K562 (cell line): Measurements from ENCODE around the gene PNISR. TPM values are rescaled to one million over a fixed set of nuclear protein-coding genes. Genes with fewer than 3 reads are reported as not detected.

ENCODE experiments used
- CHCHD3 ChIP-seq: fragments of 250-450 bp; sonication (Bioruptor Pico); IDR thresholded peaks from 2 replicates; pipeline ENCODE4 v2.1.2; 2022; ENCODE audit warnings: mild to moderate bottlenecking
- CHD2 ChIP-seq: IDR thresholded peaks from 2 replicates; pipeline ENCODE4 v1.6.1; 2011; ENCODE audit warnings: low read depth, low read length
- EGR1 ChIP-seq: fragments of 450-650 bp; conservative IDR thresholded peaks from 2 replicates; pipeline ENCODE4 v1.6.1; 2017; ENCODE audit warnings: mild to moderate bottlenecking
- KAT7 ChIP-seq: sonication (generic); formaldehyde crosslinking; IDR thresholded peaks from 2 replicates; pipeline ENCODE4 v1.8.0; 2022; ENCODE audit warnings: missing genetic modification reagents, mild to moderate bottlenecking, borderline replicate concordance
- MIER1 ChIP-seq: fragments of 450-650 bp; IDR thresholded peaks from 2 replicates; pipeline ENCODE4 v1.6.1; 2016; ENCODE audit warnings: antibody characterized with exemption, mild to moderate bottlenecking, low read depth
- RAD21 ChIP-seq, 2 experiments: fragments of 250-450 bp in 1 of 2; fragments of 450-650 bp in 1 of 2; sonication (Bioruptor Pico) in 1 of 2; formaldehyde crosslinking in 1 of 2; IDR thresholded peaks in 1 of 2; conservative IDR thresholded peaks in 1 of 2; 2 replicates each; pipeline versions ENCODE4 v1.4.0 to v1.8.0; 2020 to 2022; ENCODE audit warnings: mild to moderate bottlenecking in 2 of 2, moderate library complexity in 1 of 2
- SMAD4 ChIP-seq: fragments of 250-450 bp; sonication (Bioruptor Pico); conservative IDR thresholded peaks from 2 replicates; pipeline ENCODE4 v1.8.0; 2021; ENCODE audit warnings: inconsistent platforms, mild to moderate bottlenecking, moderate library complexity
- ZBTB7A ChIP-seq: IDR thresholded peaks from 2 replicates; pipeline ENCODE4 v1.6.1; 2011; ENCODE audit warnings: low read depth, mild to moderate bottlenecking, low read length, moderate library complexity, borderline replicate concordance; ENCODE audit not compliant: control insufficient read depth
- ZNF175 ChIP-seq: fragments of 200-800 bp; sonication (Bioruptor generic); IDR thresholded peaks from 2 replicates; pipeline ENCODE4 v1.6.1; 2016; ENCODE audit warnings: low read depth, mild to moderate bottlenecking, missing genetic modification characterization, missing compliant biosample characterization
- ZNF644 ChIP-seq: fragments of 200-800 bp; sonication (Bioruptor generic); IDR thresholded peaks from 2 replicates; pipeline ENCODE4 v1.6.1; 2016; ENCODE audit warnings: low read depth, missing genetic modification characterization, missing compliant biosample characterization
- polyA plus RNA-seq, 8 experiments: library from polyadenylated mRNA; depleted of rRNA in 4 of 8; stranded (reverse) in 5 of 8; unstranded in 3 of 8; fragments of >200 nt; fragmentation: Nextera tagmentation in 2 of 8; fragmentation: Illumina TruSeq in 1 of 8; extraction: Ambion mirVana in 2 of 8; extraction: Trizol in 1 of 8; gene quantifications; 2 replicates each; pipeline versions ENCODE4 v1.2.1 to v1.2.3, GENCODE V29; 2011 to 2014; ENCODE audit warnings: inconsistent platforms in 1 of 8, missing spikeins in 1 of 8
- total RNA-seq, 7 experiments: library from RNA; depleted of rRNA in 6 of 7; stranded (reverse); fragments of >200 nt in 6 of 7; fragmentation: Illumina TruSeq in 2 of 7; extraction: Trizol in 2 of 7; gene quantifications; 2 replicates each; pipeline versions ENCODE4 v1.2.1 to v1.2.3, GENCODE V29; 2011 to 2021; ENCODE audit warnings: low replicate concordance in 1 of 7
- TF ChIP-seq, protein P1 (sequence below): fragments of 450-650 bp; IDR thresholded peaks from 2 replicates; pipeline ENCODE4 v1.6.1; 2017; ENCODE audit warnings: antibody characterized with exemption, mild to moderate bottlenecking
- TF ChIP-seq, protein P2 (sequence below): fragments of 250-450 bp; sonication (Bioruptor Pico); IDR thresholded peaks from 2 replicates; pipeline ENCODE4 v1.4.0; 2020
- TF ChIP-seq, protein P3 (sequence below): fragments of 250-450 bp; sonication (Bioruptor Pico); IDR thresholded peaks from 2 replicates; pipeline ENCODE4 v1.5.0; 2021
- TF ChIP-seq, protein P4 (sequence below): fragments of 250-450 bp; sonication (Bioruptor Pico); IDR thresholded peaks from 2 replicates; pipeline ENCODE4 v1.4.0; 2020; ENCODE audit warnings: mild to moderate bottlenecking

PNISR gene
- total and polyA plus RNA-seq, 9 of the 15 experiments (the other 6 are each of a cell fraction or from before 2014, with no cell fraction given), result 97.4 to 206 (median 131) TPM

DNA sequence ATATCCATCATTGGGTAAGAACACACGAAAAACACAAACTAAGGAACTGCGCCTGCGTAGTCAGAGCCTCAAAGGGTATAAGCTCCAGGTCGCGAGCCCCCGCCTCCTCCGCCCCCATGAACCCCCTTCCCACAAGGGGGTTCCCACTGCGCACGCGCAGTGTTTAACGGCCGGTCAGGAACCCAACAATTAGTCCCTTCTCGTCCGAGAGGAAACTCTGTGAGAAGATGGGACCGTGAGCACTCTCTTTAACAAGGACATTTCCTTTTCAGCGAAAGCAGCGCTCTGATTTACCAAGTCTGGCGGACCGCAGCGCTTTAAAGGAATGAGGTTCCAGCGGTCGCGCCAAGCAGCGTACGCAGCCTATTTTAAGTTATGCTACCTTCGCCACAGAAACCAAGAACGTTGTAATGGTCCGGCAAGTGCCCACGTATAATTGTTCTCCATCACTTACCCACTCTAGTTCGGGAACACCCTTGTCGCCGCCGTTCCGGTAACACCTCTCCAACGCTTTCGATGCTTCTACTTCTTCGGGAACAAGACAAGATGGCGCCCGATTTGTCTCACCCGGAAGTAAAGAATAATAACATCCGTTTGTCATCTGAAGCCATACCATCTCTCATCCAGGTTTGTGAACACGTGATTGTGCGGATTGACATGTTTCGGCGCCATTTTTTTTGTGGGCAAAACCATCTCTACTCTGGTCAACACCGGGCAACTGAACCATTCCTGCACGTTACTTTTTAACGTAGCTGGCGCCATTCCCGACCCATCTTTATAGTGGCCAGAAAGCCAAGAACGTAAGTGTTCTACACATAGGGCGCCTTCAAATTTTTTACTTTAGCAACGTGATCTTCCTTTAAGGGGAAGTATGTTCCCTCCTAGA is at the start of gene PNISR (continued):
- TF ChIP-seq, protein P1, sequence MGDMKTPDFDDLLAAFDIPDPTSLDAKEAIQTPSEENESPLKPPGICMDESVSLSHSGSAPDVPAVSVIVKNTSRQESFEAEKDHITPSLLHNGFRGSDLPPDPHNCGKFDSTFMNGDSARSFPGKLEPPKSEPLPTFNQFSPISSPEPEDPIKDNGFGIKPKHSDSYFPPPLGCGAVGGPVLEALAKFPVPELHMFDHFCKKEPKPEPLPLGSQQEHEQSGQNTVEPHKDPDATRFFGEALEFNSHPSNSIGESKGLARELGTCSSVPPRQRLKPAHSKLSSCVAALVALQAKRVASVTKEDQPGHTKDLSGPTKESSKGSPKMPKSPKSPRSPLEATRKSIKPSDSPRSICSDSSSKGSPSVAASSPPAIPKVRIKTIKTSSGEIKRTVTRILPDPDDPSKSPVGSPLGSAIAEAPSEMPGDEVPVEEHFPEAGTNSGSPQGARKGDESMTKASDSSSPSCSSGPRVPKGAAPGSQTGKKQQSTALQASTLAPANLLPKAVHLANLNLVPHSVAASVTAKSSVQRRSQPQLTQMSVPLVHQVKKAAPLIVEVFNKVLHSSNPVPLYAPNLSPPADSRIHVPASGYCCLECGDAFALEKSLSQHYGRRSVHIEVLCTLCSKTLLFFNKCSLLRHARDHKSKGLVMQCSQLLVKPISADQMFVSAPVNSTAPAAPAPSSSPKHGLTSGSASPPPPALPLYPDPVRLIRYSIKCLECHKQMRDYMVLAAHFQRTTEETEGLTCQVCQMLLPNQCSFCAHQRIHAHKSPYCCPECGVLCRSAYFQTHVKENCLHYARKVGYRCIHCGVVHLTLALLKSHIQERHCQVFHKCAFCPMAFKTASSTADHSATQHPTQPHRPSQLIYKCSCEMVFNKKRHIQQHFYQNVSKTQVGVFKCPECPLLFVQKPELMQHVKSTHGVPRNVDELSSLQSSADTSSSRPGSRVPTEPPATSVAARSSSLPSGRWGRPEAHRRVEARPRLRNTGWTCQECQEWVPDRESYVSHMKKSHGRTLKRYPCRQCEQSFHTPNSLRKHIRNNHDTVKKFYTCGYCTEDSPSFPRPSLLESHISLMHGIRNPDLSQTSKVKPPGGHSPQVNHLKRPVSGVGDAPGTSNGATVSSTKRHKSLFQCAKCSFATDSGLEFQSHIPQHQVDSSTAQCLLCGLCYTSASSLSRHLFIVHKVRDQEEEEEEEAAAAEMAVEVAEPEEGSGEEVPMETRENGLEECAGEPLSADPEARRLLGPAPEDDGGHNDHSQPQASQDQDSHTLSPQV, result peak; percentile 65
- TF ChIP-seq, protein P2, sequence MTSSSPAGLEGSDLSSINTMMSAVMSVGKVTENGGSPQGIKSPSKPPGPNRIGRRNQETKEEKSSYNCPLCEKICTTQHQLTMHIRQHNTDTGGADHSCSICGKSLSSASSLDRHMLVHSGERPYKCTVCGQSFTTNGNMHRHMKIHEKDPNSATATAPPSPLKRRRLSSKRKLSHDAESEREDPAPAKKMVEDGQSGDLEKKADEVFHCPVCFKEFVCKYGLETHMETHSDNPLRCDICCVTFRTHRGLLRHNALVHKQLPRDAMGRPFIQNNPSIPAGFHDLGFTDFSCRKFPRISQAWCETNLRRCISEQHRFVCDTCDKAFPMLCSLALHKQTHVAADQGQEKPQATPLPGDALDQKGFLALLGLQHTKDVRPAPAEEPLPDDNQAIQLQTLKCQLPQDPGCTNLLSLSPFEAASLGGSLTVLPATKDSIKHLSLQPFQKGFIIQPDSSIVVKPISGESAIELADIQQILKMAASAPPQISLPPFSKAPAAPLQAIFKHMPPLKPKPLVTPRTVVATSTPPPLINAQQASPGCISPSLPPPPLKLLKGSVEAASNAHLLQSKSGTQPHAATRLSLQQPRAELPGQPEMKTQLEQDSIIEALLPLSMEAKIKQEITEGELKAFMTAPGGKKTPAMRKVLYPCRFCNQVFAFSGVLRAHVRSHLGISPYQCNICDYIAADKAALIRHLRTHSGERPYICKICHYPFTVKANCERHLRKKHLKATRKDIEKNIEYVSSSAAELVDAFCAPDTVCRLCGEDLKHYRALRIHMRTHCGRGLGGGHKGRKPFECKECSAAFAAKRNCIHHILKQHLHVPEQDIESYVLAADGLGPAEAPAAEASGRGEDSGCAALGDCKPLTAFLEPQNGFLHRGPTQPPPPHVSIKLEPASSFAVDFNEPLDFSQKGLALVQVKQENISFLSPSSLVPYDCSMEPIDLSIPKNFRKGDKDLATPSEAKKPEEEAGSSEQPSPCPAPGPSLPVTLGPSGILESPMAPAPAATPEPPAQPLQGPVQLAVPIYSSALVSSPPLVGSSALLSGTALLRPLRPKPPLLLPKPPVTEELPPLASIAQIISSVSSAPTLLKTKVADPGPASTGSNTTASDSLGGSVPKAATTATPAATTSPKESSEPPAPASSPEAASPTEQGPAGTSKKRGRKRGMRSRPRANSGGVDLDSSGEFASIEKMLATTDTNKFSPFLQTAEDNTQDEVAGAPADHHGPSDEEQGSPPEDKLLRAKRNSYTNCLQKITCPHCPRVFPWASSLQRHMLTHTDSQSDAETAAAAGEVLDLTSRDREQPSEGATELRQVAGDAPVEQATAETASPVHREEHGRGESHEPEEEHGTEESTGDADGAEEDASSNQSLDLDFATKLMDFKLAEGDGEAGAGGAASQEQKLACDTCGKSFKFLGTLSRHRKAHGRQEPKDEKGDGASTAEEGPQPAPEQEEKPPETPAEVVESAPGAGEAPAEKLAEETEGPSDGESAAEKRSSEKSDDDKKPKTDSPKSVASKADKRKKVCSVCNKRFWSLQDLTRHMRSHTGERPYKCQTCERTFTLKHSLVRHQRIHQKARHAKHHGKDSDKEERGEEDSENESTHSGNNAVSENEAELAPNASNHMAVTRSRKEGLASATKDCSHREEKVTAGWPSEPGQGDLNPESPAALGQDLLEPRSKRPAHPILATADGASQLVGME (CRISPR knock-in tag), result no peak
- TF ChIP-seq EGR1 (peak; percentile 94), RAD21 (CRISPR knock-in tag; conservative IDR thresholded peaks at IDR 0.05 in 1 of 2, IDR thresholded peaks at IDR 0.05 in 1 of 2) (no peak), MIER1 (no peak; the same call in 1 of the 2 replicates), ZNF644 (tag) (peak; percentile 36; the same call in 1 of the 2 replicates), SMAD4 (no peak), CHD2 (no peak), ZNF175 (CRISPR knock-in tag) (peak; percentile 72), ZBTB7A (peak; percentile 99), KAT7 (CRISPR knock-in tag) (no peak), CHCHD3 (CRISPR knock-in tag) (no peak)
- TF ChIP-seq, protein P3, sequence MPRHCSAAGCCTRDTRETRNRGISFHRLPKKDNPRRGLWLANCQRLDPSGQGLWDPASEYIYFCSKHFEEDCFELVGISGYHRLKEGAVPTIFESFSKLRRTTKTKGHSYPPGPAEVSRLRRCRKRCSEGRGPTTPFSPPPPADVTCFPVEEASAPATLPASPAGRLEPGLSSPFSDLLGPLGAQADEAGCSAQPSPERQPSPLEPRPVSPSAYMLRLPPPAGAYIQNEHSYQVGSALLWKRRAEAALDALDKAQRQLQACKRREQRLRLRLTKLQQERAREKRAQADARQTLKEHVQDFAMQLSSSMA, result no peak
- TF ChIP-seq, protein P4, sequence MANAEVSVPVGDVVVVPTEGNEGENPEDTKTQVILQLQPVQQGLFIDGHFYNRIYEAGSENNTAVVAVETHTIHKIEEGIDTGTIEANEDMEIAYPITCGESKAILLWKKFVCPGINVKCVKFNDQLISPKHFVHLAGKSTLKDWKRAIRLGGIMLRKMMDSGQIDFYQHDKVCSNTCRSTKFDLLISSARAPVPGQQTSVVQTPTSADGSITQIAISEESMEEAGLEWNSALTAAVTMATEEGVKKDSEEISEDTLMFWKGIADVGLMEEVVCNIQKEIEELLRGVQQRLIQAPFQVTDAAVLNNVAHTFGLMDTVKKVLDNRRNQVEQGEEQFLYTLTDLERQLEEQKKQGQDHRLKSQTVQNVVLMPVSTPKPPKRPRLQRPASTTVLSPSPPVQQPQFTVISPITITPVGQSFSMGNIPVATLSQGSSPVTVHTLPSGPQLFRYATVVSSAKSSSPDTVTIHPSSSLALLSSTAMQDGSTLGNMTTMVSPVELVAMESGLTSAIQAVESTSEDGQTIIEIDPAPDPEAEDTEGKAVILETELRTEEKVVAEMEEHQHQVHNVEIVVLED, result no peak
